ENCODE data around the gene SPOP.
"Not testable (repeated sequence)": the region's sequence is repeated elsewhere in the genome, so short reads cannot be mapped to it uniquely, and the experiment has no call there.

SPOP gene

DNA sequence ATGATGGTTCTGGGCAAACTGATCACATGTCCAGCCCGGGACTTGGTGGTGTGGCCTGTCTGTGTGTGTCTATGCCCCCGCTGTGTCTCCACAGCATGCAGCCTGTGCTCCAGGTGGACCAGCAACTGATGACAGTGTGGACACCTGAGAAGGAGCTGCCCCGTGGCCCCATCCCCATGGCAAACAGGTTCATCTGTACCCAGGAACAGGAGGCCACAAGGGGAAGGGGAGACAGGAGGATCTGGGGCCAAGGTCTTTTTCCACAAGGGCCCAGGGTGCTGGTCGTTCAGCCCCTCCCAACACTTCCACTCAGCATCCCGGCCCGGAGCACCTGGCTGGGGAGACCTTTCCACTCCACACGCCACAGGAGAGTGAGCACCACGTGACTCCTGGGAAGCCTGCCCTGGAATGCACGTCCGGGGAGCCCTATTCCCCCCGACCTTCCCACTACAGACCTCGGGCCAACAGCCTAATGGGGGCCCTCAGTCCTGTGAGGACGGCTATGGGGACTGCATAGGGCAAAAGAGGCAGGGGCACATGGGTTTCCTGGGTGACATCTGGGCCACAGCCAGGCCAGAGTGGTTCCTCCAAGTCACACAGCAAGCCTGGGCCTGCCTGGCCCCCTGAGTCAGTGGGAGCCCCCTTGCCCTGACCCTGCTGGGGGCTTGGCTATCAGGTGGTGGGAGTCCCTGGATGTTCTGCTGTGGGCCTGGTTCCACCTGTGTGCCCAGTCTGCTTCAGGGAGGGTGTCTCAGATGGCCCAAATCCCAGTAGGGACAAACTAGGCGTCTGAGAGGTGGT is 123.0 kb downstream of the SPOP start:
- no peak for DNase-seq (ENCODE audit: low read depth in 3 of 3, low spot score in 1 of 3)

DNA sequence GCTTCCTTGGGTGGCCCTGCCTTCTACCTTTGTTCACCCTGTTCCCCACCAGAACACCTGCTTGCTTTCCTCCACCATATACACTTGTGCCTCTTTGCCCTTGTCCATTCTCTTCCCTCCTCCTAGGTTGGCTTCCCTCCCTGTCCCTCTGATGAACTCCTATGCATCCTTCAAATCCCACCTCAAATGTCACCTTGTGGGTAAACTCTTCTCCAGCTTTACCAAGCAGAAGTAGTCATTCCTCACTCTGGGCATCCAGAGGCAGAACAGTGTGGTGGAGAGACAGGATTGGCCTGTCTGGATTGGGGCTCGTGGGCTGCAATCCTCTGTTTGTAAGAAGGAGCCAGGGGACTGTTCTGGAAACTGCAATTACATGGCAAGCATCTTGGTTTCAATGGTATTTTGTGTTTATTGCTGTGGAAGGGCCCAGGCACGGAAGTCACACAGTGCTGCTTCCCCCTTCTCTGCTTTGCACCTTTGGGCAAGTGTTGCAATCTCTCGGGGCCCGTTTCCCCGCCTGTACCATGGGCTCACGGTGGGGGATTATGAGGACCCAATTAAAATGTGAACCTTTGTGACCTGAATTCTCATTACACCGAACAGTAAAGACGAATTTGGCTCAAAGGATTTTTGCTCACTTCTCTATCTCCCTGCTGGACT is 124.1 kb downstream of the SPOP start:
- DNase-seq (ENCODE audit: low read depth in 3 of 3, low spot score in 1 of 3) = no peak

DNA sequence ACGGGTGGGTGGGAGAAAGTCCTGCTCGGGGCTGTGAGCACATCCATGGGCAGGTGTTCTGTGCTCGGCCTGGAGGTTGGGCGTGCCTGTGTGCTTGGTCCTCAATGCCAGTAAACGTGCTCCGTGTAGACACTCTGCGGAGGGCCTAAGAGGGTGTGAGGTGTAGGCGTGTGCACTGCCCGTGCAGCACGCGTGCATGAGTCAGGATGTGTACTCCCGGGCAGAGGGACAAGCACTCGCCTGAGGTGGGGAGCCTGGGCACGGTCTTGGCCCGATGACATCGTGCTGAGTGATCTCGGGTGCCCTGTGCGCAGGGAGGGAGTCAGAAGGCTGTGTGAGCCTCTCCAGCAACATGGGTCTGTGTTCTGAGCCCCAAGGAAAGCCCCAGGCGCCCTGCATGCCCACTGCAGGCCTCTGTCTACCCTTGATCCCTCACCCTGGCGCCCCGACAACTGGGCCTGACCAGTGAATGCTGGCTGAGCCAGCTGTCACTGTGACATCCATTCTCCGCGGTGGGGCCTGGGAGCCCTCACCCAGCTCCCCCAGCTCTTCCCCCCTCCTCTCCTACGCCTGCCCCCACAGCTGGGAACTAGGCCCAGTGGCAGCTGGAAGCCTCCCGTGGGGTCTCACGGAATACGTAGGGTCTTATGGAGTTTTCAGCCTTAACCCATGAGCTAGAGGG is 125.7 kb downstream of the SPOP start:
- no peak for DNase-seq (ENCODE audit: low read depth in 3 of 3, low spot score in 1 of 3)

DNA sequence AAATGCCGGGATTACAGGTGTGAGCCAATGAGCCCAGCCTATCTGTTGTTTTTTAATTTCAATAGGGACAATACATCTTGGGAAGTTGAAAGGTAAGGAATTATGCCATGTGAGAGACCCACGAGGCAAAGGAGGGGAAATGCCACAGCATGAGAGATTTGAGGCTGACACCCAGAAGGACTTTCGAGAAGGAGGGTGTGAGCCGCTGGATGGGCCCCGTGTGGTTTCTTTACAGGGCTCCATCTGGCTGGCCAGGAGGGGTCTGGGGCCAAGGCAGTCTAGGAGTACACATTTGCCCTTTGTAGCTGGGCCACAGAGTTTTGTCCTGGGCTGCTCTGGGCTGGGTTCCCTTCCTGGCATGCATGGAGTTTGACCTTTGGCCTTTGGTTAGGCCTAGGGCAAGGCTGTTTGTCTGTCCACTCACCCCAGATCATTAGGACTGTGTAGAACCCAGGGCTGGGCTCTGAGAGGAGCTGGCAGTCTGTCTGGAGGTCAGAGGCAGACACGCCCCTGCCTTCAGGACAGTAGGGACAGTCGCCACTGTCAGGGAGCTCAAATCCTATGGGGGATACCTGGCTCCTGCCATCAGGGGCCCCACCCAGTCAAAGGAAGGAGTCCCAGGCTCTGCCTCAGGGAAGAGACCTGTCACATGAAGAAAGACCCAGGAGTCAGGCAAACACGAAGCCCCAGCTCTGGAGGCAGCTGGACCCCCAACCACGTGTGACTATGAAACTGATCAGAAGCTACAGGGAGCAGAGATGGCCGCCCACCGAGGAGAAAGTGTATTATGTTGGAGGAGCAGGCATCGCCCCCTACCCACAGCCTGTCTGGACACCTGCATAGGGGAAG is 126.5 kb downstream of the SPOP start:
- DNase-seq (ENCODE audit: low read depth in 3 of 3, low spot score in 1 of 3) = no peak

DNA sequence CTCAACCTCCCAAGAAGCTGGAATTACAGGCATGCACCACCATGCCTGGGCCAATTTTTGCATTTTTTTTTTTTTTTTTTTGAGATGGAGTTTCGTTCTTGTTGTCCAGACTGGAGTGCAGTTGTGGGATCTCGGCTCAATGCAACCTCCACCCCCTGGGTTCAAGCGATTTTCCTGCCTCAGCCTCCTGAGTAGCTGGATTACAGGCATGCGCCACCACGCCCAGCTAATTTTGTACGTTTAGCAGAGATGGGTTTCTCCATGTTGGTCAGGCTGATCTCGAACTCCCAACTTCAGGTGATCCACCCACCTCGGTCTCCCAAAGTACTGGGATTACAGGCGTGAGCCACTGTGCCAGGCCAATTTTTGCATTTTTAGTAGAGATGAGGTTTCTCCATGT is 127.1 kb downstream of the SPOP start:
- DNase-seq (ENCODE audit: low read depth in 3 of 3, low spot score in 1 of 3) = not testable (repeated sequence)

DNA sequence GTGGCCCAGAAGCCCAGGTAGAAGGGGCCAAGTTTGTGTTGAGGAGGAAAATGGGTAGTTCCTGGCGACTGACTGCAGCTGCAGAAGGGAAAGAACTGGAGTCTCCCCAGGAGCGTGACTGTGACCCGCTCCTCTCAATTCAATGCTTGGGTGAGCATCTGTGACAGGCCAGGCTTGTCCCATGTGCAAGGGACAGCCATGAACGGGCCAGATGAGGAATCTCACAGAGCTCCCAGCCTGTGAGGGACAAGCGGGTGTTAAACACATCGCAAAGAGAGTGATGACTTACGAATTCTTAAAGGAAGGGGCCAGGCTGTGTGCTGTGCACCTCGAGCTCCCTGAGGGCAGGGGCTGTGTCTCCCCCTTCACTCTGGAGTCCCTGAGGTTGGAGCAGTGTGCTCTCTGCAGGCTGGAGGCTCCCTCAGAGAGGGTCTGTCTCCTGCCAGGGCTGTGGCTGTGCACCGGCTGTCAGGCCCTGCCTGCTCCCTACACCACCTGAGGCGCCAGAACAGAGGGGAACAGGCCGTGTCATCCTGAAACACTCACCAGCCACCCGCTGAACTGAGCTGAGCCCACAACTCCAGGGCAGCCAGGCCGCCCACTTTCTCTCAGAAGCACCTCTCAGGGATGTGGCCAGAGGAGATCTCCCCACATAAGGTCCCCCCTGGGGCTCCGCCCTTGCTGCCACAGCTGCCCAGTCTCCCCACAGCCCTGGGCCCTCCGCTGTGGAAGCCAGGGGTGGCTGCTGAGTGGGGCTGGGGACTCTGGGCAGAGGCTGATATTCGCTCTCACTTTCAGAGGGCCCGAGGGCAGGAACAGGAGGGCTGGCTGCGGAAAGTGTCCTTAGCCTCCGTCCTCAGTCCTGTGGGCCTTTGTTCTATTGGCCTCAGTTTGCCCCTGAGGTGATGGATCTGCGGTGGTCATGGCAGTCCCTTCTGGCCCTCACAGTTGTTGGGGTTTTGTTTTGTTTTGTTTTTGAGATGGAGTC is 127.9 kb downstream of the SPOP start:
- no peak for DNase-seq (ENCODE audit: low read depth in 3 of 3, low spot score in 1 of 3)

DNA sequence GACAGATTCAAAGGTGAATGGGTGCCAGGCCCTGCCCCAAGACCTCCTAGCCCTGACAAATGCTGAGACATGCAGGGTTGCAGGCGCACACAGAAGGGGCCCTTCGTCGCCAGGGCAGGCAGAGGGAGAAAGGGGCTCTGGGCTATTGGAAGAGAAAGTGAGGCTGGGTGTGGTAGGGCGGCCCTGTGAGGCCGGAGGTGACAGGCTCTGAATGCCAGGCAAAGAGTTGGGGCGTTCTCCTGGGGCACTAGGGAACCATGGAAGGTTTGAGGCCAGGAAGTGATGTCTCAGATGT is 128.6 kb downstream of the SPOP start:
- no peak for DNase-seq (ENCODE audit: low read depth in 3 of 3, low spot score in 1 of 3)

Measured in stimulated activated CD4-positive, alpha-beta T cell treated with anti-CD3 and anti-CD28 coated beads, TNF-alpha, amount 100 ng/mL, for 1 hour (primary cell).